Upper lobe of left lung (tissue), 6 donors: Measurements from ENCODE around the gene GNG11. TPM values are rescaled to one million over a fixed set of nuclear protein-coding genes. Genes with fewer than 3 reads are reported as not detected.
A peak's percentile ranks its signal among the peaks of the same experiment; 100 is the strongest.

Source experiments
- ATAC-seq, 2 donors: fragments of 200-7000 bp; cut with Tn5 transposase; one replicate each; pipeline ENCODE4 v1.9.1; 2022; ENCODE audit warnings: mild to moderate bottlenecking in 2 of 2, moderate library complexity in 2 of 2; ENCODE audit not compliant: low FRiP score in 2 of 2
- DNase-seq, 2 donors: peaks; one replicate each; pipeline ENCODE4 v3.0.0-alpha.2; 2019 to 2020
- H3K27ac ChIP-seq, 4 donors: fragments of 200-600 bp; sonication (generic); one replicate each; pipeline ENCODE4 v1.5.1; 2016 to 2019
- H3K27me3 ChIP-seq, 4 donors: fragments of 200-600 bp; sonication (generic); one replicate each; pipeline ENCODE4 v1.5.1; 2017 to 2019
- H3K36me3 ChIP-seq, 4 donors: fragments of 200-600 bp; sonication (generic); one replicate each; pipeline ENCODE4 v1.5.1; 2016 to 2019
- H3K4me1 ChIP-seq, 4 donors: fragments of 200-600 bp; sonication (generic); one replicate each; pipeline ENCODE4 v1.5.1; 2018 to 2019
- H3K4me3 ChIP-seq, 4 donors: fragments of 200-600 bp; sonication (generic); one replicate each; pipeline ENCODE4 v1.5.1; 2017 to 2019; ENCODE audit warnings: mild to moderate bottlenecking in 2 of 4, moderate library complexity in 1 of 4
- H3K9me3 ChIP-seq, 4 donors: fragments of 200-600 bp; sonication (generic); one replicate each; pipeline ENCODE4 v1.5.1; 2018 to 2019
- EP300 ChIP-seq, 4 donors: sonication (generic); formaldehyde crosslinking; IDR thresholded peaks; one replicate each; pipeline ENCODE4 v1.5.1; 2017; ENCODE audit warnings: antibody characterized with exemption in 4 of 4, control low read depth in 2 of 4
- POLR2A ChIP-seq, 4 donors: fragments of 450-650 bp; IDR thresholded peaks; one replicate each; pipeline ENCODE4 v1.5.1; 2016 to 2017; ENCODE audit warnings: antibody characterized with exemption in 4 of 4, mild to moderate bottlenecking in 2 of 4
- POLR2AphosphoS5 ChIP-seq, 2 donors: sonication (generic); formaldehyde crosslinking; IDR thresholded peaks; one replicate each; pipeline ENCODE4 v1.5.1; 2017; ENCODE audit warnings: antibody characterized with exemption in 2 of 2
- WGBS, 2 donors: methylation state at CpG; one replicate each; pipeline ENCODE4 v1.1.5; 2017 to 2018; 5-methylcytosine and 5-hydroxymethylcytosine counted together
- total RNA-seq, 6 donors: library from RNA; depleted of rRNA in 4 of 6; stranded (reverse); fragments of >200 nt in 4 of 6; gene quantifications; one replicate each; pipeline versions ENCODE4 v1.1.0 to v1.2.1, GENCODE V29; 2016 to 2021
- TF ChIP-seq, protein P1 (sequence below), 6 experiments: fragments of 450-650 bp in 4 of 6; fragments of 200-600 bp in 2 of 6; sonication (generic) in 2 of 6; IDR thresholded peaks; one replicate each; pipeline ENCODE4 v1.5.1; 2016 to 2019; ENCODE audit warnings: antibody characterized with exemption in 6 of 6
- donor health status: DM: no; HTN: no; CAD: no; lungs with moderate emphysema.
- donor health status: DM: no; HTN: yes; CAD: no; lungs with severe emphysema.

Gene GNG11
- 10 to 100 TPM in 5 of 6 donors, 1 to 10 TPM in 1; 1.0 to 28.5 (median 15.8) TPM for total RNA-seq

DNA sequence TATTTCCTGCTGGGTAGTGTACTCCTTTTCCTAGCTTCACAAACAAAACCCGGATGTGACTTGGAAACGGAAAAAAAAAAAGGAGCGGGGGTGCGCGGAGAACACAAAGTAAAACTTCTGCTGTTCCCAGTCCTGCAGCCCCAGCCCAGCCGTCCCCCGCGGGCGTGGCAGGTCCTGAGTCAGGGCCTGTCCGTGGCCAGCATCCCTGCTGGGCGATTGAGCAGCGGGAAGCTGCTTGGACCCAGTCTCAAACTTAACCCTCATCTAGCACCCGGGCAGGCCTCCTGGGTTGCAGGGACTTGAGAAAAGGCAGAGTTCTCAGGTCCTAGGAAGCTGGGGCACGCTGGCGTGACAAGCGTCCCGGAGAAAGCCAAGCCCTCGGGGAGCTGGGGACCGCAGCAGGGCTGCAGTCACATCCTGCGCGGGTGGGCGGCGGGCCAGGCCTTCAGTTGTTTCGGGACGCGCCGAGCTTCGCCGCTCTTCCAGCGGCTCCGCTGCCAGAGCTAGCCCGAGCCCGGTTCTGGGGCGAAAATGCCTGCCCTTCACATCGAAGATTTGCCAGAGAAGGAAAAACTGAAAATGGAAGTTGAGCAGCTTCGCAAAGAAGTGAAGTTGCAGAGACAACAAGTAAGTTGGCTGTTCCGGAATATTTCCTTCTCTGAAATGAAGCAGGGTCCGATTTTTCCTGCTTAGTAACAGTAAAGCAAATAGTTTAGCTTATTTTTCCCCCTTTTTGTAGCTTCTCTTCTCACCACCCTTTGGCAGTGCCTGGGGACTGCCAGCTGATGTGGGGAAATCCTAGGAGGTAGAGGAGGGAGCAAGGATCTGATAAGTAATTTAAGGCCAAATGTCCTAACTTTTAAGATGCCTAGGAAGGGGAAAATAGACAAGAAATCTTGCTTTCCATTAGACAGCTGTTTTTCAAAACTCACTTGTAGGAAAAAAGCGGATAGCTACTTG is at the start of gene GNG11:
Gene GNG11 (plus strand): TSS at position 129 of the 960 bp plus-strand sequence. CDS start 403 bp downstream, at position 532.
- Histone ChIP-seq H3K36me3 (peaks cover 0 to 7% (median 0%) of the 10 kb centered on the region in 4 donors), H3K9me3 (no peaks in the 10 kb centered on the region), H3K4me1 (peaks cover 3 to 8% (median 5%) of the 10 kb centered on the region in 4 donors), H3K4me3 (peak within 1 kb of the TSS; percentile 50 to 58 (median 55)), H3K27me3 (peaks cover 0 to 5% (median 0%) of the 10 kb centered on the region in 4 donors), H3K27ac (peak within 1 kb of the TSS; percentile 76 to 88 (median 86))
- DNase-seq (peak; percentile 46 to 94), ATAC-seq (peak; percentile 74 to 93)
- TF ChIP-seq, protein P1, sequence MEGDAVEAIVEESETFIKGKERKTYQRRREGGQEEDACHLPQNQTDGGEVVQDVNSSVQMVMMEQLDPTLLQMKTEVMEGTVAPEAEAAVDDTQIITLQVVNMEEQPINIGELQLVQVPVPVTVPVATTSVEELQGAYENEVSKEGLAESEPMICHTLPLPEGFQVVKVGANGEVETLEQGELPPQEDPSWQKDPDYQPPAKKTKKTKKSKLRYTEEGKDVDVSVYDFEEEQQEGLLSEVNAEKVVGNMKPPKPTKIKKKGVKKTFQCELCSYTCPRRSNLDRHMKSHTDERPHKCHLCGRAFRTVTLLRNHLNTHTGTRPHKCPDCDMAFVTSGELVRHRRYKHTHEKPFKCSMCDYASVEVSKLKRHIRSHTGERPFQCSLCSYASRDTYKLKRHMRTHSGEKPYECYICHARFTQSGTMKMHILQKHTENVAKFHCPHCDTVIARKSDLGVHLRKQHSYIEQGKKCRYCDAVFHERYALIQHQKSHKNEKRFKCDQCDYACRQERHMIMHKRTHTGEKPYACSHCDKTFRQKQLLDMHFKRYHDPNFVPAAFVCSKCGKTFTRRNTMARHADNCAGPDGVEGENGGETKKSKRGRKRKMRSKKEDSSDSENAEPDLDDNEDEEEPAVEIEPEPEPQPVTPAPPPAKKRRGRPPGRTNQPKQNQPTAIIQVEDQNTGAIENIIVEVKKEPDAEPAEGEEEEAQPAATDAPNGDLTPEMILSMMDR (IDR thresholded peaks at IDR 0.05) = no peak
- TF ChIP-seq POLR2A (IDR thresholded peaks at IDR 0.05) = peak in 1 of 4 donors; percentile 45
- no peak for TF ChIP-seq EP300 (IDR thresholded peaks at IDR 0.05)
- peak; percentile 37 to 40 for TF ChIP-seq POLR2AphosphoS5 (IDR thresholded peaks at IDR 0.05)
- WGBS, 2 donors = 2 to 4% methylated on average over 22 to 39 of the region's 39 CpGs

DNA sequence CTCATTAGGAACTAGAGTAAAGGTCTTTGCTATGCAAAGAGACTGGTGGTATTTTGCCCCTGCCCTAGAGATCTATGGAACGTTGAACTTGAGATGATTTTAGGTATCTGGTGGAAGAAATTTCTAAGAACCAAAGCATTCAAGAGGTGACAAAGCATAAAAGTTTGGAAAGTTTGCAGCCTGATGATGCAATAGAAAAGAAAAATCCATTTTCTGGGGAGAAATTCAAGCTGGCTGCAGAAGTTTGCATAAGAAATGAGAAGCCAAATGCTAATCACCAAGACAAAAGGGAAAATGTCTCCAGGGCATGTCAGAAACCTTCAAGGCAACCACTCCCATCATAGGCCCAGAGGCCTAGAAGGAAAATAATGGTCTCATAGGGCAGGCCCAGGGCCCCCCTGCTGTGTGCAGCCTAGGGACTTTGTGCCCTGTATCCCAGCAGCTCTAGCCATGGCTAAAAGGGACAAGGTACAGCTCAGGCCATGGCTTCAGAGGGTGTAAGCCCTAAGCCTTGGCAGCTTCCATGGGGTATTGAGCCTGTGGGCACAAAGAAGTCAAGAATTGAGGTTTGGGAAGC is 47.4 kb upstream of the GNG11 start:
- 74 to 88% methylated on average over 1 of the region's 1 CpG for WGBS, 2 donors
- no peak for ATAC-seq

DNA sequence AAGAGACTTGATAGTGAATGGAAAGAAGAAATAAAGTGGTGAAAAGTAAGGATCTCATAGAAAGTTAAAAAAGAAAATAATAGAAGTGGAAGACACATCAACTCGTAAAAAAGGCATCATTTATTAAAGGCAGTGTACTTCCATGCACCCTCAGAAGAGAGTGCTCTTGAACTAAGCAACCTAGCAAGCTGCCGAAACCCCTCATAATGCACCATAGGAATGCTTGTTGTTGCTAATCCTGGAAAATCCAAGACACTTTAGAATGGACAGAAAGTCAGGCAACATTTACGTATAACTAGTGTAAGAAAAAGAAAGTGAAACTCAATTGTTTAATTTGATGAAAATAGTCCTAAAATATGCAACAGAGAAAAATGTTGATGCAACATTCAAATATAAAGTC is 43.8 kb upstream of the GNG11 start:
- 75 to 80% methylated on average over 3 of the region's 3 CpGs for WGBS, 2 donors
- no peak overlapping the region for H3K4me3 ChIP-seq
- no peaks in the 10 kb centered on the region for H3K4me1 ChIP-seq
- no peaks in the 10 kb centered on the region for H3K36me3 ChIP-seq
- no peak overlapping the region for H3K27ac ChIP-seq
- H3K27me3 ChIP-seq = no peaks in the 10 kb centered on the region
- TF ChIP-seq POLR2AphosphoS5 (IDR thresholded peaks at IDR 0.05) = no peak
- no peak for TF ChIP-seq EP300 (IDR thresholded peaks at IDR 0.05)
- TF ChIP-seq, protein P1 (IDR thresholded peaks at IDR 0.05) = no peak
- TF ChIP-seq POLR2A (IDR thresholded peaks at IDR 0.05) = no peak
- ATAC-seq (no peak), DNase-seq (no peak)
- peaks cover 0 to 4% (median 0%) of the 10 kb centered on the region in 4 donors for H3K9me3 ChIP-seq

More for the DNA sequence above, 47.4 kb upstream of the GNG11 start:
- Histone ChIP-seq H3K4me1 (no peaks in the 10 kb centered on the region), H3K9me3 (no peaks in the 10 kb centered on the region), H3K27ac (no peak overlapping the region), H3K36me3 (no peaks in the 10 kb centered on the region), H3K4me3 (no peak overlapping the region), H3K27me3 (no peaks in the 10 kb centered on the region)
- DNase-seq = no peak
- TF ChIP-seq POLR2AphosphoS5 (IDR thresholded peaks at IDR 0.05) (no peak), EP300 (IDR thresholded peaks at IDR 0.05) (no peak), POLR2A (IDR thresholded peaks at IDR 0.05) (no peak)
- TF ChIP-seq, protein P1 (IDR thresholded peaks at IDR 0.05) = no peak

DNA sequence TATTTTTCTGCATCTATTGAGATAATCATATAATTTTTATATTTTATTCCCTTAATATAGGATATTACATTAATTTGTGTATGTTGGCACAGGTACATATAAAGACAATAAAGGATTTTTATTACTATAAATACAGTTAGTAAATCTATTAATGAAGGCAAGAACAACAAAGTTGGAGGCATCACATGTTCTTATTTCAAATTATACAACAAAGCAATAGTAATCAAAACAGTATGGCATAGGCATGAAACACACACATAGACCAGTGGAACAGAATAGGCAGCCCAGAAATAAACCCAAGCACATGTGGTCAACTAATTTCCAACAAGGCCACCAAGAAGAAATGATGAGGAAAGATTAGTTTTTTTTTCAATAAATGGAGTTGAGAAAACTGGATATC is 42.2 kb upstream of the GNG11 start:
- no peak overlapping the region for H3K4me3 ChIP-seq
- H3K4me1 ChIP-seq = no peaks in the 10 kb centered on the region
- DNase-seq (no peak), ATAC-seq (no peak)
- H3K9me3 ChIP-seq = peaks cover 0 to 4% (median 0%) of the 10 kb centered on the region in 4 donors
- H3K27ac ChIP-seq = no peak overlapping the region
- H3K27me3 ChIP-seq = no peaks in the 10 kb centered on the region
- TF ChIP-seq POLR2AphosphoS5 (IDR thresholded peaks at IDR 0.05) (no peak), POLR2A (IDR thresholded peaks at IDR 0.05) (no peak), EP300 (IDR thresholded peaks at IDR 0.05) (no peak)
- TF ChIP-seq, protein P1 (IDR thresholded peaks at IDR 0.05) = no peak
- H3K36me3 ChIP-seq = no peaks in the 10 kb centered on the region
